NT2/D1 (cell line): Measurements from ENCODE around the gene GPR17.

Experiments
- YY1 ChIP-seq: IDR thresholded peaks from 2 replicates; pipeline ENCODE4 v1.6.1; 2011; ENCODE audit not compliant: insufficient read length, insufficient read depth
- ZNF274 ChIP-seq: IDR thresholded peaks from 2 replicates; pipeline ENCODE4 v1.6.1; 2011; ENCODE audit warnings: mild to moderate bottlenecking, low read depth, low read length

DNA sequence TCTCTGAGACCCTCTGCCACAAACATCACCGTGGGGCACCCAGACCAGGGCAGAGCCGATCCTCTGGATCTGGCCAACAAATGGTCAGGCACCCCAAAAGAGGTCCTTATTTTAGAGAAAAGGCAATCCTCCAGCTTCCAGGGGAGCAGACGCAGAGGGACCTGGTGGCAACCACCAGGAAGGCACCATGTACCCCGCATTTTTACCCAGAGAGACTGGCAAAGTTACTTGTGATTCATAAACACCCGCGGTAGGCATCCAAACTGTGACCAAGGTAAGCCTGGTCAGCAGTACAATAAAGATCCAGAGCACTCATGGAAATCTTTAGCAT is 18.9 kb downstream of the GPR17 start:
- TF ChIP-seq YY1 (no peak), ZNF274 (no peak)
